ENCODE data around the gene SBK3. TPM values are rescaled to one million over a fixed set of nuclear protein-coding genes. Genes with fewer than 3 reads are reported as not detected.

SBK3 gene
- polyA plus RNA-seq, 1 experiment = not detected

GRCh38 chr19:55527197-55528029 lies 17.9 kb downstream of the SBK3 start:
- no peak for DNase-seq (ENCODE audit: low read depth, low spot score)
- no peak overlapping the region for H3K27ac ChIP-seq (ENCODE audit: low read depth, low read length)
- POLR2A ChIA-PET = interaction anchor here (0.8 to 1.3 kb wide), 6 partner anchors 21 to 97 kb away, joined by 3 to 9 read pairs (median 4); partner anchors contain the start of genes FIZ1 and ZNF784
- CTCF ChIA-PET = interaction anchor here (0.7 to 1.5 kb wide), 3 partner anchors 15 to 105 kb away, joined by 3 to 5 read pairs (median 4); no protein-coding TSS in a partner anchor
- H3K9me3 ChIP-seq (ENCODE audit: control insufficient read depth, insufficient read depth, low read length) = no peaks in the 10 kb centered on the region
- no peak for TF ChIP-seq CTCF (IDR thresholded peaks at IDR 0.05; ENCODE audit: low read depth, low read length)
- H3K4me3 ChIP-seq (ENCODE audit: low read depth, low read length) = no peak overlapping the region
- H3K27me3 ChIP-seq (ENCODE audit: control insufficient read depth, insufficient read depth, low read length) = no peaks in the 10 kb centered on the region

- no peak for DNase-seq (ENCODE audit: low read depth, low spot score)
- no peak for TF ChIP-seq CTCF (IDR thresholded peaks at IDR 0.05; ENCODE audit: low read depth, low read length)
- Histone ChIP-seq H3K9me3 (ENCODE audit: control insufficient read depth, insufficient read depth, low read length) (no peaks in the 10 kb centered on the region), H3K27me3 (ENCODE audit: control insufficient read depth, insufficient read depth, low read length) (no peaks in the 10 kb centered on the region), H3K4me3 (ENCODE audit: low read depth, low read length) (no peak overlapping the region), H3K27ac (ENCODE audit: low read depth, low read length) (no peak overlapping the region)
- ChIA-PET POLR2A (interaction anchor here (0.6 to 1.3 kb wide), 7 partner anchors 22 to 98 kb away, joined by 3 to 9 read pairs (median 5); partner anchors contain the start of genes FIZ1, ZNF784 and ZNF865), CTCF (interaction anchor here (1.5 kb wide), 2 partner anchors 10 to 80 kb away, joined by 4 to 5 read pairs; no protein-coding TSS in a partner anchor)
Observed at GRCh38 chr19:55526216-55527196, 18.8 kb downstream of the SBK3 start.

- ChIA-PET CTCF (interaction anchor here (0.6 to 1.5 kb wide), 3 partner anchors 9 to 81 kb away, joined by 3 to 5 read pairs (median 4); no protein-coding TSS in a partner anchor), POLR2A (interaction anchor here (0.8 to 1.3 kb wide), 4 partner anchors 21 to 79 kb away, joined by 3 to 8 read pairs (median 4); partner anchors contain the start of genes FIZ1 and ZNF865)
- TF ChIP-seq CTCF (IDR thresholded peaks at IDR 0.05; ENCODE audit: low read depth, low read length) = no peak
Observed at GRCh38 chr19:55525289-55526101, 19.8 kb downstream of the SBK3 start.

GRCh38 chr19:55520691-55521292 lies 24.6 kb downstream of the SBK3 start:
- H3K9me3 ChIP-seq (ENCODE audit: control insufficient read depth, insufficient read depth, low read length) = no peaks in the 10 kb centered on the region
- no peak for DNase-seq (ENCODE audit: low read depth, low spot score)
- ChIA-PET CTCF (interaction anchor here (0.5 to 1.2 kb wide), 2 partner anchors 53 to 86 kb away, joined by 4 to 6 read pairs; no protein-coding TSS in a partner anchor), POLR2A (interaction anchor here (1.1 to 1.2 kb wide), 2 partner anchors 79 to 104 kb away, joined by 5 to 6 read pairs; partner anchors contain the start of genes FIZ1, ZNF524 and ZNF784)
- H3K27me3 ChIP-seq (ENCODE audit: control insufficient read depth, insufficient read depth, low read length) = no peaks in the 10 kb centered on the region
- TF ChIP-seq CTCF (IDR thresholded peaks at IDR 0.05; ENCODE audit: low read depth, low read length) = no peak
- no peak overlapping the region for H3K27ac ChIP-seq (ENCODE audit: low read depth, low read length)
- no peak overlapping the region for H3K4me3 ChIP-seq (ENCODE audit: low read depth, low read length)

More at GRCh38 chr19:55525289-55526101, 19.8 kb downstream of the SBK3 start:
- Histone ChIP-seq H3K27me3 (ENCODE audit: control insufficient read depth, insufficient read depth, low read length) (no peaks in the 10 kb centered on the region), H3K9me3 (ENCODE audit: control insufficient read depth, insufficient read depth, low read length) (no peaks in the 10 kb centered on the region), H3K4me3 (ENCODE audit: low read depth, low read length) (no peak overlapping the region), H3K27ac (ENCODE audit: low read depth, low read length) (no peak overlapping the region)
- DNase-seq (ENCODE audit: low read depth, low spot score) = no peak

Data from AG04450 (cell line).